Natural killer cell (primary cell): ENCODE results near the gene CXCL1. TPM values are rescaled to one million over a fixed set of nuclear protein-coding genes. Genes with fewer than 3 reads are reported as not detected.

Experiments
- ATAC-seq, 3 donors: fragments of 150-1000 bp in 2 of 3; fragments of 200-7000 bp in 1 of 3; cut with Tn5 transposase; 1 replicate in 1 of 3; 2 replicates in 2 of 3; pipeline ENCODE4 v1.10.0; 2021; ENCODE audit warnings: mild to moderate bottlenecking in 2 of 3, moderate library complexity in 2 of 3
- DNase-seq, 2 donors: peaks; one replicate each; pipeline versions ENCODE4 v3.0.0 to v3.0.0-alpha.2; 2013 to 2021; ENCODE audit warnings: mixed read lengths in 1 of 2
- H3K27ac ChIP-seq: one replicate; pipeline ENCODE4 v1.5.1; 2013; ENCODE audit warnings: mild to moderate bottlenecking, low read length
- H3K27me3 ChIP-seq: one replicate; pipeline ENCODE4 v1.6.1; 2013; ENCODE audit warnings: low read length; ENCODE audit not compliant: control insufficient read depth, insufficient read depth
- H3K36me3 ChIP-seq: one replicate; pipeline ENCODE4 v1.6.1; 2013; ENCODE audit warnings: low read length; ENCODE audit not compliant: control insufficient read depth, insufficient read depth
- H3K4me1 ChIP-seq: one replicate; pipeline ENCODE4 v1.6.1; 2013; ENCODE audit warnings: low read length; ENCODE audit not compliant: control insufficient read depth, insufficient read depth
- H3K4me3 ChIP-seq: one replicate; pipeline ENCODE4 v1.5.1; 2013; ENCODE audit warnings: low read length
- H3K9me3 ChIP-seq: one replicate; pipeline ENCODE4 v1.6.1; 2013; ENCODE audit warnings: low read length; ENCODE audit not compliant: control insufficient read depth, insufficient read depth
- H3K27ac Mint-ChIP-seq, 2 donors: one replicate each; pipeline ENCODE4 v1.8.0; 2022; ENCODE audit warnings: mild to moderate bottlenecking in 2 of 2, mixed read lengths in 2 of 2, moderate library complexity in 1 of 2
- H3K27me3 Mint-ChIP-seq, 2 donors: one replicate each; pipeline ENCODE4 v1.8.0; 2022; ENCODE audit warnings: low read depth in 2 of 2, mixed read lengths in 2 of 2
- H3K36me3 Mint-ChIP-seq: one replicate; pipeline ENCODE4 v1.8.0; 2022; ENCODE audit warnings: mixed read lengths
- H3K4me1 Mint-ChIP-seq, 2 donors: one replicate each; pipeline ENCODE4 v1.8.0; 2022; ENCODE audit warnings: mixed read lengths in 2 of 2
- H3K4me3 Mint-ChIP-seq: one replicate; pipeline ENCODE4 v1.8.0; 2022; ENCODE audit warnings: mild to moderate bottlenecking, moderate library complexity, mixed read lengths
- H3K9me3 Mint-ChIP-seq, 2 donors: one replicate each; pipeline ENCODE4 v1.8.0; 2022; ENCODE audit warnings: mixed read lengths in 2 of 2
- CTCF ChIP-seq: fragments of 200-600 bp; IDR thresholded peaks from one replicate; pipeline ENCODE4 v1.8.0; 2022; ENCODE audit warnings: antibody characterized with exemption
- WGBS: methylation state at CpG from one replicate; pipeline ENCODE4 v1.1.7; 2013; ENCODE audit warnings: missing lambda C conversion rate; ENCODE audit not compliant: insufficient coverage; 5-methylcytosine and 5-hydroxymethylcytosine counted together
- intact Hi-C: fragments of 100-400 bp; cut with micrococcal nuclease; formaldehyde crosslinking; loops from one replicate; pipeline ENCODE4 v1.14.2; 2022
- total RNA-seq, 4 donors: library from RNA; stranded (reverse); fragments of 120-200 nt in 1 of 4; gene quantifications; one replicate each; pipeline versions ENCODE4 v1.2.3 to v1.2.4, GENCODE V29; 2013 to 2022

Gene CXCL1
- total RNA-seq, 3 donors from 2014 or later (not counting 1 experiment from before 2014, with no cell fraction given), result 3.4 TPM; not detected in 2

GRCh38 chr4:73832651-73833237 is 36.4 kb upstream of the CXCL1 start:
- no peak for ATAC-seq
- no peak overlapping the region for H3K27ac Mint-ChIP-seq
- peaks cover 2% of the 10 kb centered on the region for H3K4me1 ChIP-seq
- no peaks in the 10 kb centered on the region for H3K4me1 Mint-ChIP-seq
- H3K9me3 Mint-ChIP-seq, result peaks cover 4 to 6% of the 10 kb centered on the region in 2 donors
- no peaks in the 10 kb centered on the region for H3K36me3 ChIP-seq
- H3K36me3 Mint-ChIP-seq, result no peaks in the 10 kb centered on the region
- no peak for DNase-seq
- H3K4me3 ChIP-seq, result no peak overlapping the region
- no peaks in the 10 kb centered on the region for H3K9me3 ChIP-seq
- no peak for TF ChIP-seq CTCF
- intact Hi-C loops, result no loop called here
- H3K27me3 ChIP-seq, result no peaks in the 10 kb centered on the region
- WGBS, result 93% methylated on average over 1 of the region's 1 CpG
- H3K27me3 Mint-ChIP-seq, result peaks cover 3 to 10% of the 10 kb centered on the region in 2 donors
- H3K27ac ChIP-seq, result no peak overlapping the region
- H3K4me3 Mint-ChIP-seq, result no peak overlapping the region

GRCh38 chr4:73836373-73837279 is 32.6 kb upstream of the CXCL1 start, which contains the start of gene CXCL6:
TSS of gene CXCL6 (plus strand) at chr4:73836678. CDS start at chr4:73836751, 73 bp downstream.
- H3K4me3 ChIP-seq, result no peak within 1 kb of the TSS
- H3K36me3 ChIP-seq, result no peaks in the 10 kb centered on the region
- no peak for DNase-seq
- peaks cover 2% of the 10 kb centered on the region for H3K4me1 ChIP-seq
- H3K27me3 Mint-ChIP-seq, result peaks cover 3 to 10% of the 10 kb centered on the region in 2 donors
- no peaks in the 10 kb centered on the region for H3K36me3 Mint-ChIP-seq
- no peak within 1 kb of the TSS for H3K27ac Mint-ChIP-seq
- no peaks in the 10 kb centered on the region for H3K27me3 ChIP-seq
- no peaks in the 10 kb centered on the region for H3K9me3 ChIP-seq
- intact Hi-C loops, result no loop called here
- TF ChIP-seq CTCF, result no peak
- H3K9me3 Mint-ChIP-seq, result no peaks in the 10 kb centered on the region
- no peaks in the 10 kb centered on the region for H3K4me1 Mint-ChIP-seq
- 8% methylated on average over 40 of the region's 41 CpGs for WGBS
- H3K27ac ChIP-seq, result no peak within 1 kb of the TSS
- H3K4me3 Mint-ChIP-seq, result peak within 1 kb of the TSS; percentile 42
- peak in 1 of 3 donors; percentile 39 for ATAC-seq

- Histone ChIP-seq H3K27ac (no peak overlapping the region), H3K4me1 (peaks cover 2% of the 10 kb centered on the region), H3K4me3 (no peak overlapping the region), H3K9me3 (no peaks in the 10 kb centered on the region), H3K27me3 (no peaks in the 10 kb centered on the region), H3K36me3 (no peaks in the 10 kb centered on the region)
- Mint-ChIP-seq H3K4me3 (no peak overlapping the region), H3K27me3 (peaks cover 3 to 10% of the 10 kb centered on the region in 2 donors), H3K36me3 (no peaks in the 10 kb centered on the region), H3K4me1 (no peaks in the 10 kb centered on the region), H3K9me3 (no peaks in the 10 kb centered on the region), H3K27ac (no peak overlapping the region)
- 91% methylated on average over 4 of the region's 5 CpGs for WGBS
- DNase-seq (no peak), ATAC-seq (no peak)
- intact Hi-C loops, result no loop called here
- TF ChIP-seq CTCF, result no peak
Observed at GRCh38 chr4:73839071-73839470, 30.1 kb upstream of the CXCL1 start.
